H1 (cell line): ENCODE data around the gene GEN1. TPM values are rescaled to one million over a fixed set of nuclear protein-coding genes. Genes with fewer than 3 reads are reported as not detected.

Experiments
- PHF8 ChIP-seq: fragments of 200-600 bp; sonication (generic); conservative IDR thresholded peaks from 2 replicates; pipeline ENCODE4 v1.7.1; 2012; ENCODE audit warnings: low read depth, mild to moderate bottlenecking, inconsistent platforms, low read length, moderate library complexity
- RXRA ChIP-seq: IDR thresholded peaks from 2 replicates; pipeline ENCODE4 v1.6.1; 2011; ENCODE audit warnings: low read depth, mild to moderate bottlenecking, low read length, moderate library complexity; ENCODE audit not compliant: insufficient read depth
- TCF12 ChIP-seq: IDR thresholded peaks from 2 replicates; pipeline ENCODE4 v1.6.1; 2011; ENCODE audit warnings: low read depth, mild to moderate bottlenecking, low read length
- polyA plus RNA-seq, 7 experiments: library from polyadenylated mRNA; depleted of rRNA in 3 of 7; stranded (reverse) in 5 of 7; unstranded in 2 of 7; fragments of >200 nt in 5 of 7; fragments of 200-250 nt in 2 of 7; gene quantifications; 1 replicate in 5 of 7; 2 replicates in 1 of 7; 4 replicates in 1 of 7; pipeline versions ENCODE4 v1.2.1 to v1.2.3, GENCODE V29; 2011 to 2013; ENCODE audit warnings: missing spikeins in 2 of 7, mixed read lengths in 2 of 7
- total RNA-seq: library from RNA; stranded (reverse); fragmentation: NEBNext Ultra II Directional; extraction: Animal tissue kit (Norgen Biotek cat#: 25700); gene quantifications from 2 replicates; pipeline ENCODE4 v1.2.1, GENCODE V29; 2021

GEN1 gene
- total and polyA plus RNA-seq, 2 of the 8 experiments (the other 6 are each of a cell fraction or from before 2014, with no cell fraction given), result 6.9 to 19.2 TPM

DNA sequence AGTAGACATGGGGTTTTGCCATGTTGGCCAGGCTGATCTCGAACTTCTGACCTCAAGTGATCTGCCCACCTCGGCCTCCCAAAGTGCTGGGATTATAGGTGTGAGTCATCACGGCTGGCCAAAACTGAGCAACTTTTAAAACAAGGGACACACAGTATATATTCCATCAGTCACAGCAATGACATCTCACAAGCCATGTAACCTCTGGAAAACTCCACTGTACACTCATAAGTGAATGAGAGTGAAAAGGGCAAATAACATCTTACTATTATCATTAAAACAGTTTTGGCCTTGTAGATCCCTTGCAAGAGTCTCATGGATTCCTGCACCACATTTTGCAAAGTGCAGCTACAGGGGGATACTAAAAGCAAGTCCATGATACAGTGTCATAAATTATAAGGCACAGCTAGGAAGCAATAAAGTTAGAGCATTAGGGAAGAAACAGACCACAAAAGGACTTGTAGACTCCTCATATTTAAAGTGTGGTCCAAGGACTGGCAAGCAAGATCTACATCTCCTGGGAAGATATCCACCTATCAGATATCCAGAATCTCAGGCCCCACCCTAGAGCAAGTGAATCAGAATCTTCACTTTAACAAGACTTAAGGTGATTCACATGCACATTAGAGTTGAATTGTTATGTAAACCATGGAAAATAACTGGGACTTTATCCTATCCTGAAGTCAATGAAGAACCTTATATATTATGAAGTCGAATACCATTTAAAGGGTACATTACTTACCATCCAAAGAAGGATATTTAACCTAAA, 6.1 kb upstream of the GEN1 start (continued):
- TF ChIP-seq TCF12 (no peak), RXRA (no peak), PHF8 (no peak)
